ENCODE results near the gene SLIT1.

SLIT1 gene

GRCh38 chr10:97134110-97134509 is 51.6 kb downstream of the SLIT1 start:
- Histone ChIP-seq H3K27me3 (replicated peaks) (no peaks in the 10 kb centered on the region), H3K4me3 (ENCODE audit: low read depth, low read length) (no peak overlapping the region), H3K36me3 (replicated peaks) (no peaks in the 10 kb centered on the region), H3K27ac (no peak overlapping the region)
- no peak for DNase-seq
- no peak for TF ChIP-seq CTCF (IDR thresholded peaks at IDR 0.05; ENCODE audit: low read depth, low read length, missing control alignments)
- in situ Hi-C loops (cut with HindIII; ENCODE audit: low pct_ligation_motif_present, low sequenced_read_pairs), result no loop called here

GRCh38 chr10:97132273-97132672 is 53.5 kb downstream of the SLIT1 start:
- Histone ChIP-seq H3K36me3 (replicated peaks) (no peaks in the 10 kb centered on the region), H3K27me3 (replicated peaks) (no peaks in the 10 kb centered on the region), H3K27ac (no peak overlapping the region), H3K4me3 (ENCODE audit: low read depth, low read length) (no peak overlapping the region)
- no peak for DNase-seq
- no peak for TF ChIP-seq CTCF (IDR thresholded peaks at IDR 0.05; ENCODE audit: low read depth, low read length, missing control alignments)
- in situ Hi-C loops (cut with HindIII; ENCODE audit: low pct_ligation_motif_present, low sequenced_read_pairs), result no loop called here

GRCh38 chr10:97131666-97132065 is 54.1 kb downstream of the SLIT1 start:
- no peak overlapping the region for H3K27ac ChIP-seq
- H3K4me3 ChIP-seq (ENCODE audit: low read depth, low read length), result no peak overlapping the region
- in situ Hi-C loops (cut with HindIII; ENCODE audit: low pct_ligation_motif_present, low sequenced_read_pairs), result no loop called here
- no peak for TF ChIP-seq CTCF (IDR thresholded peaks at IDR 0.05; ENCODE audit: low read depth, low read length, missing control alignments)
- H3K27me3 ChIP-seq (replicated peaks), result no peaks in the 10 kb centered on the region
- DNase-seq, result no peak
- H3K36me3 ChIP-seq (replicated peaks), result no peaks in the 10 kb centered on the region

- no peak for DNase-seq
- Histone ChIP-seq H3K4me3 (ENCODE audit: low read depth, low read length) (no peak overlapping the region), H3K36me3 (replicated peaks) (no peaks in the 10 kb centered on the region), H3K27me3 (replicated peaks) (no peaks in the 10 kb centered on the region), H3K27ac (no peak overlapping the region)
- in situ Hi-C loops (cut with HindIII; ENCODE audit: low pct_ligation_motif_present, low sequenced_read_pairs), result no loop called here
- no peak for TF ChIP-seq CTCF (IDR thresholded peaks at IDR 0.05; ENCODE audit: low read depth, low read length, missing control alignments)
Measured at GRCh38 chr10:97131181-97131628, 54.6 kb downstream of the SLIT1 start.

GRCh38 chr10:97129666-97130065 is 56.1 kb downstream of the SLIT1 start:
- no peak for DNase-seq
- H3K27me3 ChIP-seq (replicated peaks), result no peaks in the 10 kb centered on the region
- no peak for TF ChIP-seq CTCF (IDR thresholded peaks at IDR 0.05; ENCODE audit: low read depth, low read length, missing control alignments)
- H3K27ac ChIP-seq, result no peak overlapping the region
- H3K36me3 ChIP-seq (replicated peaks), result no peaks in the 10 kb centered on the region
- no peak overlapping the region for H3K4me3 ChIP-seq (ENCODE audit: low read depth, low read length)
- in situ Hi-C loops (cut with HindIII; ENCODE audit: low pct_ligation_motif_present, low sequenced_read_pairs), result no loop called here

GRCh38 chr10:97128516-97129154 is 57.1 kb downstream of the SLIT1 start:
- H3K27me3 ChIP-seq (replicated peaks), result no peaks in the 10 kb centered on the region

More at GRCh38 chr10:97128516-97129154, 57.1 kb downstream of the SLIT1 start:
- no peak for DNase-seq
- Histone ChIP-seq H3K36me3 (replicated peaks) (no peaks in the 10 kb centered on the region), H3K4me3 (ENCODE audit: low read depth, low read length) (no peak overlapping the region), H3K27ac (no peak overlapping the region)
- in situ Hi-C loops (cut with HindIII; ENCODE audit: low pct_ligation_motif_present, low sequenced_read_pairs), result no loop called here
- no peak for TF ChIP-seq CTCF (IDR thresholded peaks at IDR 0.05; ENCODE audit: low read depth, low read length, missing control alignments)

Data from brain microvascular endothelial cell (primary cell).